Epithelial cell of proximal tubule (primary cell): Measurements from ENCODE around the gene EFEMP1. TPM values are rescaled to one million over a fixed set of nuclear protein-coding genes. Genes with fewer than 3 reads are reported as not detected.

Experiments used
- DNase-seq: peaks from one replicate; pipeline ENCODE4 v3.0.0-alpha.2; 2011; ENCODE audit warnings: low read depth
- H3K4me3 ChIP-seq: 2 replicates; pipeline ENCODE4 v1.5.1; 2011; ENCODE audit warnings: low read depth, mild to moderate bottlenecking, low read length
- CTCF ChIP-seq: conservative IDR thresholded peaks from 2 replicates; pipeline ENCODE4 v1.5.1; 2012; ENCODE audit warnings: low read depth, mild to moderate bottlenecking, low read length
- total RNA-seq: library from RNA; depleted of rRNA; stranded (reverse); fragments of >200 nt; gene quantifications from 2 replicates; pipeline ENCODE4 v1.2.3, GENCODE V29; 2015

EFEMP1 gene
- 30.0 and 42.8 TPM in 2 replicates for total RNA-seq

- DNase-seq = no peak
- H3K4me3 ChIP-seq = peak within 1 kb of the TSS; percentile 81
- TF ChIP-seq CTCF = peak; percentile 13
Measured at GRCh38 chr2:55923091-55923981, at the start of gene EFEMP1. TSS of gene EFEMP1 (minus strand) at chr2:55923782. CDS start at chr2:55922440, 1,342 bp downstream.

GRCh38 chr2:55970500-55970899 lies 46.9 kb upstream of the EFEMP1 start:
- H3K4me3 ChIP-seq = no peak overlapping the region
- no peak for TF ChIP-seq CTCF
- DNase-seq = no peak

- no peak for DNase-seq
- no peak overlapping the region for H3K4me3 ChIP-seq
- no peak for TF ChIP-seq CTCF
Measured at GRCh38 chr2:55968941-55969340, 45.4 kb upstream of the EFEMP1 start.

- no peak for DNase-seq
- peak; percentile 29 for TF ChIP-seq CTCF
- no peak overlapping the region for H3K4me3 ChIP-seq
Measured at GRCh38 chr2:55966401-55967118, 43.0 kb upstream of the EFEMP1 start.

- no peak for DNase-seq
- TF ChIP-seq CTCF = no peak
- no peak overlapping the region for H3K4me3 ChIP-seq
Measured at GRCh38 chr2:55965966-55966365, 42.4 kb upstream of the EFEMP1 start.

- no peak overlapping the region for H3K4me3 ChIP-seq
- DNase-seq = no peak
- TF ChIP-seq CTCF = no peak
Measured at GRCh38 chr2:55965276-55965675, 41.7 kb upstream of the EFEMP1 start.
